ENCODE data around the gene LRP1B. TPM values are rescaled to one million over a fixed set of nuclear protein-coding genes. Genes with fewer than 3 reads are reported as not detected.

LRP1B gene
- total and polyA plus RNA-seq, 4 donors = 0.01 to 0.84 (median 0.17) TPM

DNA sequence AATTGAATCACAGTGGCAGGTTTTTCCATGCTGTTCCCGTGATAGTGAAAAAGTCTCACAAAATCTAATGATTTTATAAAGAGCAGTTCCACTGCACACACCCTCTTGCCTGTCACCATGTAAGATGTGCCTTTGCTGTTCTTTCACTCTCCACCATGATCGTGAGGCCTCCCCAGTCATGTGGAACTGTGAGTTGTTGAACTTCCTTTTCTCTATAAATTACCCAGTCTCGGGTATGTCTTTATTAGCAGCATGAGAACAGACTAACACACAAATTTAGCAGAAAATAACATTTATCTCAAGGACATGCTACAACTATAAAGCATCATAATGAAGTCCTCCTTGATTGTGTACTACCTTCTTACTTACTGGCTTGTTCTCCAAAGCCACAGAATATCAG, 1526.0 kb downstream of the LRP1B start:
- DNase-seq (ENCODE audit: low spot score) = no peak
- Histone ChIP-seq H3K4me1 (ENCODE audit: control insufficient read depth in 4 of 4, insufficient read depth in 4 of 4, low read length in 3 of 4) (no peaks in the 10 kb centered on the region), H3K27ac (ENCODE audit: low read depth in 1 of 2, low read length in 2 of 2) (no peak overlapping the region), H3K36me3 (ENCODE audit: control insufficient read depth in 4 of 4, insufficient read depth in 3 of 4, low read depth in 1 of 4, low read length in 3 of 4) (no peaks in the 10 kb centered on the region), H3K9me3 (ENCODE audit: control insufficient read depth in 4 of 4, low read length in 3 of 4) (no peaks in the 10 kb centered on the region), H3K27me3 (ENCODE audit: control insufficient read depth in 4 of 4, insufficient read depth in 4 of 4, low read length in 3 of 4) (no peaks in the 10 kb centered on the region), H3K4me3 (ENCODE audit: low read depth in 1 of 3, low read length in 3 of 3) (no peak overlapping the region), H3K9ac (ENCODE audit: low read depth in 1 of 2, low read length in 2 of 2) (no peak overlapping the region)
- TF ChIP-seq, protein P1, sequence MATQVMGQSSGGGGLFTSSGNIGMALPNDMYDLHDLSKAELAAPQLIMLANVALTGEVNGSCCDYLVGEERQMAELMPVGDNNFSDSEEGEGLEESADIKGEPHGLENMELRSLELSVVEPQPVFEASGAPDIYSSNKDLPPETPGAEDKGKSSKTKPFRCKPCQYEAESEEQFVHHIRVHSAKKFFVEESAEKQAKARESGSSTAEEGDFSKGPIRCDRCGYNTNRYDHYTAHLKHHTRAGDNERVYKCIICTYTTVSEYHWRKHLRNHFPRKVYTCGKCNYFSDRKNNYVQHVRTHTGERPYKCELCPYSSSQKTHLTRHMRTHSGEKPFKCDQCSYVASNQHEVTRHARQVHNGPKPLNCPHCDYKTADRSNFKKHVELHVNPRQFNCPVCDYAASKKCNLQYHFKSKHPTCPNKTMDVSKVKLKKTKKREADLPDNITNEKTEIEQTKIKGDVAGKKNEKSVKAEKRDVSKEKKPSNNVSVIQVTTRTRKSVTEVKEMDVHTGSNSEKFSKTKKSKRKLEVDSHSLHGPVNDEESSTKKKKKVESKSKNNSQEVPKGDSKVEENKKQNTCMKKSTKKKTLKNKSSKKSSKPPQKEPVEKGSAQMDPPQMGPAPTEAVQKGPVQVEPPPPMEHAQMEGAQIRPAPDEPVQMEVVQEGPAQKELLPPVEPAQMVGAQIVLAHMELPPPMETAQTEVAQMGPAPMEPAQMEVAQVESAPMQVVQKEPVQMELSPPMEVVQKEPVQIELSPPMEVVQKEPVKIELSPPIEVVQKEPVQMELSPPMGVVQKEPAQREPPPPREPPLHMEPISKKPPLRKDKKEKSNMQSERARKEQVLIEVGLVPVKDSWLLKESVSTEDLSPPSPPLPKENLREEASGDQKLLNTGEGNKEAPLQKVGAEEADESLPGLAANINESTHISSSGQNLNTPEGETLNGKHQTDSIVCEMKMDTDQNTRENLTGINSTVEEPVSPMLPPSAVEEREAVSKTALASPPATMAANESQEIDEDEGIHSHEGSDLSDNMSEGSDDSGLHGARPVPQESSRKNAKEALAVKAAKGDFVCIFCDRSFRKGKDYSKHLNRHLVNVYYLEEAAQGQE (IDR thresholded peaks at IDR 0.05) = no peak
- TF ChIP-seq, protein P2, sequence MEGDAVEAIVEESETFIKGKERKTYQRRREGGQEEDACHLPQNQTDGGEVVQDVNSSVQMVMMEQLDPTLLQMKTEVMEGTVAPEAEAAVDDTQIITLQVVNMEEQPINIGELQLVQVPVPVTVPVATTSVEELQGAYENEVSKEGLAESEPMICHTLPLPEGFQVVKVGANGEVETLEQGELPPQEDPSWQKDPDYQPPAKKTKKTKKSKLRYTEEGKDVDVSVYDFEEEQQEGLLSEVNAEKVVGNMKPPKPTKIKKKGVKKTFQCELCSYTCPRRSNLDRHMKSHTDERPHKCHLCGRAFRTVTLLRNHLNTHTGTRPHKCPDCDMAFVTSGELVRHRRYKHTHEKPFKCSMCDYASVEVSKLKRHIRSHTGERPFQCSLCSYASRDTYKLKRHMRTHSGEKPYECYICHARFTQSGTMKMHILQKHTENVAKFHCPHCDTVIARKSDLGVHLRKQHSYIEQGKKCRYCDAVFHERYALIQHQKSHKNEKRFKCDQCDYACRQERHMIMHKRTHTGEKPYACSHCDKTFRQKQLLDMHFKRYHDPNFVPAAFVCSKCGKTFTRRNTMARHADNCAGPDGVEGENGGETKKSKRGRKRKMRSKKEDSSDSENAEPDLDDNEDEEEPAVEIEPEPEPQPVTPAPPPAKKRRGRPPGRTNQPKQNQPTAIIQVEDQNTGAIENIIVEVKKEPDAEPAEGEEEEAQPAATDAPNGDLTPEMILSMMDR (IDR thresholded peaks at IDR 0.05; ENCODE audit: low read depth, low read length, missing input control) = no peak
- no peak for TF ChIP-seq HNF4A (conservative IDR thresholded peaks at IDR 0.05)
- TF ChIP-seq YY1 (IDR thresholded peaks at IDR 0.05) = no peak
- TF ChIP-seq, protein P3, sequence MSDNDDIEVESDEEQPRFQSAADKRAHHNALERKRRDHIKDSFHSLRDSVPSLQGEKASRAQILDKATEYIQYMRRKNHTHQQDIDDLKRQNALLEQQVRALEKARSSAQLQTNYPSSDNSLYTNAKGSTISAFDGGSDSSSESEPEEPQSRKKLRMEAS (IDR thresholded peaks at IDR 0.05) = no peak
- TF ChIP-seq, protein P4, sequence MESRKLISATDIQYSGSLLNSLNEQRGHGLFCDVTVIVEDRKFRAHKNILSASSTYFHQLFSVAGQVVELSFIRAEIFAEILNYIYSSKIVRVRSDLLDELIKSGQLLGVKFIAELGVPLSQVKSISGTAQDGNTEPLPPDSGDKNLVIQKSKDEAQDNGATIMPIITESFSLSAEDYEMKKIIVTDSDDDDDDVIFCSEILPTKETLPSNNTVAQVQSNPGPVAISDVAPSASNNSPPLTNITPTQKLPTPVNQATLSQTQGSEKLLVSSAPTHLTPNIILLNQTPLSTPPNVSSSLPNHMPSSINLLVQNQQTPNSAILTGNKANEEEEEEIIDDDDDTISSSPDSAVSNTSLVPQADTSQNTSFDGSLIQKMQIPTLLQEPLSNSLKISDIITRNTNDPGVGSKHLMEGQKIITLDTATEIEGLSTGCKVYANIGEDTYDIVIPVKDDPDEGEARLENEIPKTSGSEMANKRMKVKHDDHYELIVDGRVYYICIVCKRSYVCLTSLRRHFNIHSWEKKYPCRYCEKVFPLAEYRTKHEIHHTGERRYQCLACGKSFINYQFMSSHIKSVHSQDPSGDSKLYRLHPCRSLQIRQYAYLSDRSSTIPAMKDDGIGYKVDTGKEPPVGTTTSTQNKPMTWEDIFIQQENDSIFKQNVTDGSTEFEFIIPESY (IDR thresholded peaks at IDR 0.05) = no peak
- TF ChIP-seq FOXA1 (IDR thresholded peaks at IDR 0.05) = no peak
- TF ChIP-seq GABPA (IDR thresholded peaks at IDR 0.05 in 1 of 2, conservative IDR thresholded peaks at IDR 0.05 in 1 of 2) = no peak
- no peak for TF ChIP-seq NR2F2 (IDR thresholded peaks at IDR 0.05)
- no peak for TF ChIP-seq SP1 (IDR thresholded peaks at IDR 0.05)
- TF ChIP-seq, protein P5, sequence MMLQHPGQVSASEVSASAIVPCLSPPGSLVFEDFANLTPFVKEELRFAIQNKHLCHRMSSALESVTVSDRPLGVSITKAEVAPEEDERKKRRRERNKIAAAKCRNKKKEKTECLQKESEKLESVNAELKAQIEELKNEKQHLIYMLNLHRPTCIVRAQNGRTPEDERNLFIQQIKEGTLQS (IDR thresholded peaks at IDR 0.05) = no peak
- no peak for TF ChIP-seq TAF1 (conservative IDR thresholded peaks at IDR 0.05)
- no peak for TF ChIP-seq RAD21 (IDR thresholded peaks at IDR 0.05)
- 84% methylated on average over 3 of the region's 3 CpGs for WGBS

DNA sequence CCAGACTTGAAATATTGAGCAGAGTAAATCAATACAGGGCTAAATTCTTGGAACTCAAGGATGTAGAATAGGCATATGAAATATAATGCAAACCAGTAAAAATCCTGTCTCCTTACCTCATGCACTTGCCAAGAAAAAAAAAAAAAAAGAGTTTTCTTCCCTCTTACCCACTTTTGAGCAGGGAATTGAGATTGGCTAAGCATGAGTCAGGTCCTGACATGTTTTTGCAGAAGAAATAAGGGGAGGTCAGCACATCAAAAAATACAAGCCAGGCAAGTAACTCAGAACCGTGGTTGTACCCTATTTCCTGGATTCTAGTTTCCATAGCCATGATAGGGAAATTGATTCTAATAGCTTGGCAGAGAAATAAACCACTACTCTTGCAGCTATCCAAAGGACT, 1526.7 kb downstream of the LRP1B start:
- Histone ChIP-seq H3K4me3 (ENCODE audit: low read depth in 1 of 3, low read length in 3 of 3) (no peak overlapping the region), H3K9me3 (ENCODE audit: control insufficient read depth in 4 of 4, low read length in 3 of 4) (no peaks in the 10 kb centered on the region), H3K27me3 (ENCODE audit: control insufficient read depth in 4 of 4, insufficient read depth in 4 of 4, low read length in 3 of 4) (no peaks in the 10 kb centered on the region), H3K4me1 (ENCODE audit: control insufficient read depth in 4 of 4, insufficient read depth in 4 of 4, low read length in 3 of 4) (no peaks in the 10 kb centered on the region), H3K36me3 (ENCODE audit: control insufficient read depth in 4 of 4, insufficient read depth in 3 of 4, low read depth in 1 of 4, low read length in 3 of 4) (no peaks in the 10 kb centered on the region), H3K9ac (ENCODE audit: low read depth in 1 of 2, low read length in 2 of 2) (no peak overlapping the region), H3K27ac (ENCODE audit: low read depth in 1 of 2, low read length in 2 of 2) (no peak overlapping the region)
- DNase-seq (ENCODE audit: low spot score) = no peak
- WGBS = 72% methylated on average over 1 of the region's 1 CpG
- TF ChIP-seq YY1 (IDR thresholded peaks at IDR 0.05) (no peak), GABPA (IDR thresholded peaks at IDR 0.05 in 1 of 2, conservative IDR thresholded peaks at IDR 0.05 in 1 of 2) (no peak), NR2F2 (IDR thresholded peaks at IDR 0.05) (no peak), SP1 (IDR thresholded peaks at IDR 0.05) (no peak), FOXA2 (IDR thresholded peaks at IDR 0.05) (no peak), EGR1 (IDR thresholded peaks at IDR 0.05; ENCODE audit: low read depth in 2 of 2) (no peak), TAF1 (conservative IDR thresholded peaks at IDR 0.05) (no peak), RAD21 (IDR thresholded peaks at IDR 0.05) (no peak)
- TF ChIP-seq, protein P1 (IDR thresholded peaks at IDR 0.05) = no peak
- TF ChIP-seq, protein P5 (IDR thresholded peaks at IDR 0.05) = no peak
